DMS53 treated with DMSO at 0.1 percent for 48 hours (cell line): ENCODE data around the gene EIF4E1B.
A peak's percentile ranks its signal among the peaks of the same experiment; 100 is the strongest.

ENCODE experiments used
- DNase-seq: peaks from one replicate; lab custom pipeline; 2025; ENCODE audit not compliant: unreplicated experiment; lab: John Stamatoyannopoulos, UW

EIF4E1B gene

GRCh38 chr5:176644878-176645670 lies 14.6 kb downstream of the EIF4E1B start:
- no peak for DNase-seq

DNA sequence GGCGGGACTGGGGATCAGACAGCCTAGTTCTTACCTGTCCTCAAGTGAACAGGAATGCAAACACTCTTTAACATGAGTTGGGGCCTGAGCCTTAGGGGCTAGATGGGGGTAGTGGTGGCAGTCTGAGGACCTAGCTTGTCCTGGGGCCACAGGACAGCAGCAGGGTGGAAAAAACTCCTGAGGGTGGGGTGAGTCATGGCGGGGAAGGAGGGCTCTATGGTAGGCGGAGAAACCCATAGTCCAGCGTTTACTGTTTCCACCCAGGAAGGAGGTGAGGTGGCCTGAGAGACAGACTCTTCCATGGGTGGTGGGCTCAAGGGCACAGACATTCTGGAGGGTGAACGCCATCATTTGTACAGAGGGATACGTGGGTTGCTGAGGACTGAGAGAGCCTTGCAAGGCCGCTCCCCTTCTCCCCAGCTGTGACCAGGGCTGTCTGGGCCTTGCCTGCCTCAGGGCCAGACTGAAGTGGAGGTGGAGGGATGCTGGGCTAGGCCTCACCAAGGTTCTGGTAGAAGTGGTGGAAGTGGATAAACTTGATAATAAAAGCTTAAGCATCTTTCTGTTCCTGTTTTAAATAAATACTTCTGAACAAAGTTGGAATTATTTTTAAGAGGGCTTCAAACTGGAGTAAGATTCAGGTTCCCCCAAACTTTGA lies 15.7 kb downstream of the EIF4E1B start:
- no peak for DNase-seq

DNA sequence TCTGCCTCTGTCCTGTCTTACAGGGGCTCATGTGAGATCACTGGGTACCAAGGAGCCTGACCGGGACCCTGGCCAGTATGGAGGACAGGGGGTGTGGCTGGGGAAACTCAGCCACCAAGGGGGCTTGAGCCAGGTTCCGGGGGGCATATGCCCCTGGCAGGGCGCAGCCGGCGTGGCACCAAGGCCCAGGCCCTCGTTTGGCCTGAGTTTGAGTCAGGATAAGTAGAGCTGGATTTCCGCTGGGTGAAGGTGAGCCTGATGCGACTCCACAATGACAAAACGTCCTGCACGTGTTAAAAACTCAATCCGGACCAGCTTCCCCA lies 16.2 kb downstream of the EIF4E1B start:
- no peak for DNase-seq

DNA sequence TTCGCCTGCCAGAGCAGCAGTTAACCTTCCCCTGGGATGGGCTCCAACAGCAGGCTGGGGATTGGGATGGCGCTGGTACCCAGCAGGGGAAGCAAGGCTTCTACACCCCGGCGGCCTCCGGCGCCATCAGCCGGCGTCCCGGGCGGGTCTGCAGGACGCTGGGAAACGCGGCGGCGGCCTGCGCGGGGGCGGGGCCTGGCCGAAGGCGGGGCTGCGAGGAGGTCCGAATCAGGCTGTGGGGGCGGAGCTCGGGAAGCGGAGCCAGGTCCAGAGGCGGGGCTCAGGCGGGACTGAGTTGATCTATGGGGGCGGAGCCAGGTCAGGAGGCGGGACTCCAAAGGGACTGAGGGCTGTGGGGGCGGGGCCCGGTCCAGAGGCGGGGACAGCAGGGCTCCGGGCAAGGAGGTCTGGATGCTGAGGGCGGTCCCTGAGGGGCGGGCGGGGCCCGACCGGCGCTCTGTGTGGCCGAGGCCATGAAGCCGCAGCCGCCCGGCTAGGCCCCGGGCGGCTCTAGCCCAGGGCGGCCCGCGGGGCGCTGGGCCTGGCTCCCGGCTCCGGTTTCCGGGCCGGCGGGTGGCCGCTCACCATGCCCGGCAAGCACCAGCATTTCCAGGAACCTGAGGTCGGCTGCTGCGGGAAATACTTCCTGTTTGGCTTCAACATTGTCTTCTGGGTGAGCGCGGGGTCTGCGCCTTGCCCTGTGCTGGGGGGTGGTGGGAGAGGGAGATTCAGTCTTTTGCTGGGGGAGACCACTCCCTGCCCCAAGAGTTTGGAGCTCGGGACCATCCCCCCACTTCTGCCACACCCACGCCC lies 16.8 kb downstream of the EIF4E1B start, which contains the start of gene TSPAN17:
Gene TSPAN17, plus strand, starts transcription at position 455 of the 813 bp plus-strand sequence. Its CDS starts 132 bp downstream, at position 587.
- peak; percentile 98 for DNase-seq

DNA sequence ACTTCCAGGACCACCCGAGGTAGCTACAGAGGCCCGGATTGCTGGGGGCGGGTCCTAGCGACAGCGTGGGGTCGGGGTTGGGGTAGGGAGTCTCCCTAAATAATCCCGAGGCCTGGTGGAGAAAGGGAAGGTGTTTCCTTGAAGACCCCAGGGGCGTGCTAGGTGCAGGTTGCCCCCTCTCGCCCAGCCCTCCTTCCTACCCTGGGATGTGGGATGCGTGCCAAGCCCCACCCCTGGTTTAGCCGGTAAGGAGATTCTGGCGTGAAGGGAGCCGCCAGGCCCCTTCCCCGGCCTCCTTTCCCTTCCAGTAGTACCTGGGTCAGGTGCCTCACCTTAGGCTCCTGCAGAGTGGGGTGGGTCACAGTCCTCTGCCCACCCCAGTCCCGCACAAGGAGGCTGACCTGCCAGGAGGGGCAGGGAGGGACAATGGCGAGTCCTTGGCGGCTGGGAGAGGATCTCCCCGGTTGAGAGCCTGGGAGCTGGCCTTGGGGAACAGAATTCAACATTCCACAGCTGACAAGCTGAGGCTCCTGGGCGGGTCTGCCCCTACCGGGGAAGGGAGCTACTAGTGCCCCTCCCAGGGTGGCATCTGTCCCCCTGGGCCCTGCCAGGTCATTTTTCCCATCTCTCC lies 17.5 kb downstream of the EIF4E1B start:
- peak; percentile 27 for DNase-seq

DNA sequence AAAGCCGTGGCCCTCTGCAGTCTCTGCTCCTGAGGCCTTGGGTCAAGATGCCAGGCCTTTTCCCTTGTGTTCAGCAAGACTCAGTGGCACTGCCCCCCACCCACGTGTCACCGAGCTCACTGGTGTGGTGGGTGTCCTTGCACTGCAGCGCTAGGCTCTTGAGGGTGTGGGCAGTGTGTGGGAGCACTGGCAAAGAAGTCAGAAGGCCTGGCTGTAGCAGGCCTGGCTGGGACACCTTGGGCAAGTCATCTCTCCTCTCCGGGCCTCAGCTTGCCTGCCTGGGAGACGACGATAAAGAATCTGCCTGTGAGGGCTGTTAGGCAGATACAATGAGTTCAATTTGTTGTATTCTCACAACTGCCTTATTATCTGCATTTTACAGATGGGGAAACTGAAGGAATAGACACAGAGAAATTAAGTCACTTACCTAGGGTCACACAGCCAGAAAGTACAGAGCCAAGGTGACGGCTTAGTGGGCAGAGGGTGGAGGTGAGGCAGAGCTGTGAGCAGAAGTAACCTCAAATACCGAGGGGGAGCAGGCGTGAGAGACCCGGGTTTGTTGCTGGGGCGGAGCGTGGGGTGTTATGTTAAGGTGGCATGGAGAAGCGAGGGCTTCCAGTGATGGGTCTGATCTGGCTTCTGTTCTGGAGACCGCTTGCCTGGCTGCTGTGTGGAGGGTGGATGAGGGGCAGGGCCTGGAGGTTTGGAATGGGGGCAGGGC lies 18.2 kb downstream of the EIF4E1B start:
- no peak for DNase-seq

- DNase-seq: no peak
These were observed 19.9 kb downstream of the EIF4E1B start for GRCh38 chr5:176650354-176650884.

DNA sequence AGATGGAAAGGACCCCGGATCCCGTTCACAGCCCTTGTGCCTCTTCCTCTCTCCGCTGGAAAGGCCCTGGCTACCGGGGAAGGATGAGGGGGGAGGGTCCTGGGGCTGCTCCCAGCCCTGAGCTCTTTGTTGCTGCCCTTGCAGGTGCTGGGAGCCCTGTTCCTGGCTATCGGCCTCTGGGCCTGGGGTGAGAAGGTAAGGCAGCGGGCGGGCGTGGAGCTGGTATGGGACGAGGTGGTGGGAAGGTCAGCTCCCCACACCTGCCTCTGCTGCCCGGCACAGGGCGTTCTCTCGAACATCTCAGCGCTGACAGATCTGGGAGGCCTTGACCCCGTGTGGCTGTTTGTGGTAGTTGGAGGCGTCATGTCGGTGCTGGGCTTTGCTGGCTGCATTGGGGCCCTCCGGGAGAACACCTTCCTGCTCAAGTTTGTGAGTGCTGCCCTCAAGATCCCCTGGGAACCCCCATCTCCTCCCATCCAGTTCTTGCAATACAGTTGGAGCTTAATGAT lies 21.1 kb downstream of the EIF4E1B start:
- no peak for DNase-seq

DNA sequence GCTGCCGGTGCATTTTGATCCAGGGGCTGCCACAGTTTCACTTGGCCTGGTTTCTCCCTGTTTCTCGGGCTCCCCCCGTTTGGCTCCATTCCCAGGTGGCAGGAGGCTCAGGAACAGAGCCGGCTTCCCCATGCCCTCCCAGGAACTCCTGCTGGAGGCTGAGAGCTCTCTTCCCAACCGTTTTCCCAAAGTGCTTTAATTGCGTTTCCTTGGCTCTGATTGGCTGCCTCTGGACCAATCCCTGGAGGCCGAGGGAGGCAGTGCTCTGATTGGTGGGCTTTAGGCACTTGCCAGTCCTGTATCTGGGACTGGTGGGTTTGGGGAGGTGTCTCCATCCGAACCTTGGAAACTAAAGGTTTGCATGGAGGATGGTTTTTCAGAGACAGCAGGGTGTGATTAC lies 21.7 kb downstream of the EIF4E1B start:
- no peak for DNase-seq

GRCh38 chr5:176653401-176654385 lies 23.2 kb downstream of the EIF4E1B start:
- DNase-seq: peak; percentile 3

DNA sequence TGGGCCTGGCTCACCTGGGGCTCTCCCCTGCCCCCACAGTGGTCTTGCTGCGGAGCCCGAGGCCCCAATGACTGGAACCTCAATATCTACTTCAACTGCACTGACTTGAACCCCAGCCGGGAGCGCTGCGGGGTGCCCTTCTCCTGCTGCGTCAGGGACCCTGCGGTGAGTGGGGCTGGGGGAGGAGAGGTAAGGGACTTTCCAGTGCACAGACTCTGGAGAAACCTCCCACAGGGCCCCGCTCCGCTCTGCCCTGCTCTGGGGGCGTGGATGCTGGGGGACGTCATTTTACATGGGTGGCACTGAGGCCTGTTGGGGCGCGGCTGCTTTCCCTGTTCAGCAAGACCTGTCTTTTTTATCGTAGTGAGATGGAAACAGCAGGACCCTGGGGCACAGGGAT lies 24.4 kb downstream of the EIF4E1B start:
- DNase-seq: no peak

DNA sequence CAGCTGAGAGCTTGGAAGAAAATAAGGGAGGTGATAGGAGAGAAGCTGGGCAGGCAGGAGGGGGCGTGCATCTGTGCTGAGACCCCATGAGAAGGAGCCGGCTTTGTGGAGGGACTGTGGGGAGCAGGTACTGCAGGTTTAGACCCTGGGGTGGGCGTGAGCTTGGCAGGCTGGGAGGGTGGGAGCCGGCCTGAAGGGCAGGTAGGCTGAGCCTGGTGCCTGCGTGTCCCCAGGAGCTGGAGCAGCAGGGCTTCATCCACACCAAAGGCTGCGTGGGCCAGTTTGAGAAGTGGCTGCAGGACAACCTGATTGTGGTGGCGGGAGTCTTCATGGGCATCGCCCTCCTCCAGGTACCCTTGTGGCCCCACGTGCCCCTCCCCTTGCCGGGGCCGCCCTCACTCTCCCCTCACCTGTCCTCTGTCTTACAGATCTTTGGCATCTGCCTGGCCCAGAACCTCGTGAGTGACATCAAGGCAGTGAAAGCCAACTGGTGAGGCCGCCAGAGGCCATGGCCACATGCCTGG lies 26.1 kb downstream of the EIF4E1B start:
- no peak for DNase-seq

DNA sequence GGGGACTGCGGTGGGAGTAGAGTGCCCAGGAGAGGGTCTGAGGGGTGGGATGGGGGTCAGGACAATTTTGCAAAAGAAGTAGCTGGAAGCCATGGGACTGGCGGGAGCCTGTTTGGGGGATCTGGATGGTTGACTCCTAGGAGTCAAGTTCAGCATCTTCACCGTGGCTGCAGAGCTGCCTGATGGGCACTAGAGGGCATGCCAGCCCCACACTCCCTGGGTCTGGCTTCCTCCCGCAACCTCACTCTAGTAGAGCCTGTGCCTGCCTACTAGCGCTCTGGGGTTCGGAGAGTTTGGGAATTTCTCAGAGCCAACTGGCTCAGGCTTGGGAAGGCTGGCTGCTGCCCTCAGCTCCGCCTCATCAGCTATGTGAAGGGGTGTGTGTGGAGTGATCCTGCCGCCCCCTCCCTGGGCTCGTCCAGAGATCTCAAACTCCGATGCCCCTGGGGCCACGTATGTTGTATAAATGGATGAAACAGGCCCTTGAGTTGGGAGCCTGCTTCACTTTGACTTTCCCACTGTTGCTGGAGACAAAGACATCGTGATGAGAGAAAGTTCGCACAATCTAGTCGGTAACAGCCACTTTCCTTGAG lies 27.6 kb downstream of the EIF4E1B start:
- DNase-seq: peak; percentile 32

DNA sequence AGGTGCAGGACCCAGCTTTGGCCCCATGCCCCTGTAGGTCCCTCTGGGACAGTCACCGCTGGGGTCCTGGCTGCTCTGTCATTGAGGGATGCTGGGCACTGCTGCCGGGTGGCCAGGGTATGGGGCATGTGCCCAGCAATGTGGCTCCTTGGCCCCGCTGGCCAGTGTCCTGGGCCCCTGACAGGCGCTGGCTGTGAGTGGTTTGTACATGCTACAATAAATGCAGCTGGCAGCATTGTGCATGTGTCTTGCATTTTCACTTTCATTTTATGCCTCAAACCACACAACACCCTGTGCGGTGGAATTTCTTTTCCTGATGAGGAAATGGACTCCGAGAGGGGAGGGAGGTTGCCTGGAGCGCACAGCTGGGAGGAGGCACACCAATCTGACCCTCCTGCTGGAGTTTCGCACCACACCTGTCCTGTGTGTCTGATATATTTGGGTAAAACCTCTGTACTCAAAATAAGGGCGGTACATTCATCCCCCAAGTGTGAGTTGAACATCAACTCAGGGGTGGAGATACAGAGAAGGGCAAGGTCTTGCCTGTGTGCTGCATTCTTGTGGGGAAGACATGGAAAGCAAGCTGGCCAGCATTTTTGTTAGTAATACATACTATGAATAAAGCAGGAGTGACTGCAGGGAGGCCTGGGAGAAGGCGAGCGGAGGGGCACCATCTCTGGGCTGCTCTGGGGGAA lies 28.5 kb downstream of the EIF4E1B start:
- DNase-seq: no peak

DNA sequence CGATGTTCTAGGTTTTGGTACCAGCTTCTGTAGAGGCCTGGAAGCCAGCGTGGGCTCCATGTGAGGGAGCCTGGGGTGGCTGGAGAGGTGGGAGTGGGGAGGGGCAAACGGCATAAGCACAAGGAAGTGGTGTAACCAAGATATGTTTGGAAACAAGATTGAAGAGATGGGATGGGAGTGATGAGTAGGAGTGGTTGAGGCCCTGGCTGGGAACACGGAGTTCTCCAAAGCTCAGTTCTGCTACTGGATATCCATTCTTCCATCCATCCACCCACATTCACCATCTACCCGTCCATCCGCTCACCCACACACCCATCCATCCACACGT lies 29.0 kb downstream of the EIF4E1B start:
- no peak for DNase-seq

DNA sequence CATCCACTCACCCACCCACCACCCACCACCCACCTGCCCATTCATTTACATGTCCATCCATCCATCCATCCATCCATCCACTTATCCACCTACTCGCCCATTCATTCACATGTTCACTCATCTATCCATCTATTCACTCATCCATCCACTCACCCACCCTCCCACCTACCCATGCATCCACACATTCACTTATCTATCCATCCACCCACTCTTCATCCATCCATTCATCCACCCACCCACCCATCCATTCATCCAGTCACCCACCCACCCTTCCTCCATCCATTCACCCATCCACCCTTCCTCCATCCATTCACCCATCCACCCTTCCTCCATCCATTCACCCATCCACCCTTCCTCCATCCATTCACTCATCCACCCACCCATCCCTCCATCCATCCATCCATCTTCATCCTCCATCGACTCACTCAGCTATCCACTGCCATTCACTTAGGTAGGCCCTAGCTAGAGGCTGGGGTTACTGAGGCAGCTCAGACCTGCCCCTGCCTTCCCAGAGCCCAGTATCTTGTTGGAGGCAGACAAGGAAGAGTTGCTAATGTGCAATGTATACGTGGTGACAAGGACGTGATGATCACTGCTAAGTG lies 29.5 kb downstream of the EIF4E1B start:
- DNase-seq: no peak

- DNase-seq: peak; percentile 58
These were observed 30.0 kb downstream of the EIF4E1B start for GRCh38 chr5:176660530-176660859.
